ENCODE results near the gene CTSA. TPM values are rescaled to one million over a fixed set of nuclear protein-coding genes. Genes with fewer than 3 reads are reported as not detected.
A peak's percentile ranks its signal among the peaks of the same experiment; 100 is the strongest.
"Not testable (repeated sequence)": the region's sequence is repeated elsewhere in the genome, so short reads cannot be mapped to it uniquely, and the experiment has no call there.

Gene CTSA
- total and polyA plus RNA-seq, 3 donors from 2014 or later = 103 to 223 (median 112) TPM

- H3K4me3 ChIP-seq = no peak overlapping the region
- H3K36me3 ChIP-seq (ENCODE audit: low read depth, missing control alignments) = no peaks in the 10 kb centered on the region
- H3K27me3 ChIP-seq = no peaks in the 10 kb centered on the region
- intact Hi-C loops (cut with DNase I; ENCODE audit: low total_unique reads) = no loop called here
- peak overlapping the region in 1 of 2 donors; percentile 90 for H3K27ac ChIP-seq
- WGBS, 2 donors = 72 to 78% methylated on average over 9 of the region's 9 CpGs
- TF ChIP-seq POLR2A (IDR thresholded peaks at IDR 0.05) (no peak), CTCF (IDR thresholded peaks at IDR 0.05) (no peak)
- DNase-seq = no peak
- H3K9me3 ChIP-seq = no peaks in the 10 kb centered on the region
- peaks cover 28% of the 10 kb centered on the region for H3K4me1 ChIP-seq
Observed at GRCh38 chr20:45925821-45926506, 34.8 kb downstream of the CTSA start.

DNA sequence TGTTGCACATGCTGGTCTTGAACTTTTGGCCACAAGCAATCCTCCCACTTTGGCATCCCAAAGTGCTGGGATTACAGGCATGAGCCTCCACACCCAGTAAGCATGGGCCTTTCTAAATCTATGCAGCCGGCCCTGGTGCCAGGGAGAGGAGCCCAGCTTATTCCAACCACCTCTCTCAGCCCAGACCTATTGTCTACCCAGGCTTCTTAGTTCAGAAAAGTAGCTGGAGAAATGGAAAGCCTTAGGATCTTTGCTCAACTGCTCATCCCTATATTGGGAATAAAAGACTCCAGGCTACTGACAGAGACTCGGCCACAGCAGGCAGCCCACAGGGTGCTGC lies 35.6 kb downstream of the CTSA start:
- peak overlapping the region in 1 of 2 donors; percentile 6 for H3K27ac ChIP-seq
- TF ChIP-seq POLR2A (IDR thresholded peaks at IDR 0.05) (no peak), CTCF (IDR thresholded peaks at IDR 0.05) (no peak)
- no peaks in the 10 kb centered on the region for H3K9me3 ChIP-seq
- peaks cover 28% of the 10 kb centered on the region for H3K4me1 ChIP-seq
- intact Hi-C loops (cut with DNase I; ENCODE audit: low total_unique reads) = no loop called here
- H3K27me3 ChIP-seq = no peaks in the 10 kb centered on the region
- WGBS, 2 donors = 75 to 79% methylated on average over 2 of the region's 2 CpGs
- H3K36me3 ChIP-seq (ENCODE audit: low read depth, missing control alignments) = no peaks in the 10 kb centered on the region
- no peak overlapping the region for H3K4me3 ChIP-seq
- DNase-seq = no peak

DNA sequence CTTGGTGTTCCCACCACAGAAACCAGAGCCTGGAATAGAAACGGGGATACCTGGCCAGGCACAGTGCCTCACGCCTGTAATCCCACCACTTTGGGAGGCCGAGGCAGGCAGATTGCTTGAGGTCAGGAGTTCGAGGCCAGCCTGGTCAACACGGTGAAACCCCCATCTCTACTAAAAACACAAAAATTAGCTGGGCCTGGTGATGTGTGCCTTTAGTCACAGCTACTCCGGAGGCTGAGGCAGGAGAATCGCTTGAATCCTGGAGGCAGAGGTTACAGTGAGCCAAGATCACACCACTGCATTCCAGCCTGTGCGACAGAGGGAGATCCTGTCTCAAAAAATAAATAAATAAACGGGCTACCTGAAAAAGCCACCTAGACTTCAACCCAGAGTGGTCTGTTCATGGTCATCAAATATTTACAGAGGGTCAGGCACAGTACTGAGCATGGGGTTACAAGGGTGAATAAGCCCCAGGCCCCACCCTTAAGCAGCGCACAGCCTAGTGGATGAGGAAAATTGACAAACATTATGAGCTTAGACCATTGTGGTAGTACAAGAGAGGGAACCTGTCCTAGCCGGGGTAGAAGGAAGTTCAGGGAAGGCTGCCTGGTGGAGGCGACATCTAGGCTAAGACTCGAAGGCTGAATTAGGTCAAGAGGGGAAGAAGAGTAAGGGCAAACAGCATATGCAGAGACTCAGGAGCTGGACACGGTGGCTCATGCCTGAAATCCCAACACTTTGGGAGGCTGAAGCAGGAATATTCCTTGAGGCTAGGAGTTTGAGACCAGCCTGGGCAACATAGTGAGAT lies 36.1 kb downstream of the CTSA start:
- Histone ChIP-seq H3K36me3 (ENCODE audit: low read depth, missing control alignments) (no peaks in the 10 kb centered on the region), H3K4me1 (peaks cover 26% of the 10 kb centered on the region), H3K9me3 (no peaks in the 10 kb centered on the region), H3K27ac (peak overlapping the region in 1 of 2 donors; percentile 13), H3K4me3 (no peak overlapping the region), H3K27me3 (no peaks in the 10 kb centered on the region)
- intact Hi-C loops (cut with DNase I; ENCODE audit: low total_unique reads) = no loop called here
- WGBS, 2 donors = 75 to 79% methylated on average over 14 of the region's 14 CpGs
- TF ChIP-seq POLR2A (IDR thresholded peaks at IDR 0.05) = no peak
- no peak for TF ChIP-seq CTCF (IDR thresholded peaks at IDR 0.05)
- DNase-seq = no peak

DNA sequence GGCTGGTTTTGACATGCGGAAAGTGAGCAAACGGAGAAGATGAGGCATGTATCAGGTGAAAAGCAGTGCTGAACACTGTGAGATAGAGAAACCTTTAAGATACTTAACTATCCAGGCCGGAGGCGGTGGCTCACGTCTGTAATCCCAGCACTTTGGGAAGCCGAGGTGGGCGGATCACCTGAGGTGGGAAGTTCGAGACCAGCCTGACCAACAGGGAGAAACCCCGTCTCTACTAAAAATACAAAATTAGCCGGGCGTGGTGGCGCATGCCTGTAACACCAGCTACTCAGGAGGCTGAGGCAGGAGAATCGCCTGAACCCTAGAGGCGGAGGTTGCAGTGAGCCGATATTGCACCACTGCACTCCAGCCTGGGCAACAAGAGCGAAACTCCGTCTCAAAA lies 40.5 kb downstream of the CTSA start:
- intact Hi-C loops (cut with DNase I; ENCODE audit: low total_unique reads) = not testable (repeated sequence)

GRCh38 chr20:45933266-45934045 lies 42.3 kb downstream of the CTSA start:
- Histone ChIP-seq H3K27ac (peak overlapping the region; percentile 100), H3K9me3 (no peaks in the 10 kb centered on the region), H3K27me3 (no peaks in the 10 kb centered on the region), H3K4me3 (peak overlapping the region; percentile 96 to 99), H3K4me1 (peaks cover 14% of the 10 kb centered on the region), H3K36me3 (ENCODE audit: low read depth, missing control alignments) (no peaks in the 10 kb centered on the region)
- intact Hi-C loops (cut with DNase I; ENCODE audit: low total_unique reads) = no loop called here
- DNase-seq = peak; percentile 84
- WGBS, 2 donors = 13 to 14% methylated on average over 20 to 22 of the region's 22 CpGs
- TF ChIP-seq CTCF (IDR thresholded peaks at IDR 0.05) (no peak), POLR2A (IDR thresholded peaks at IDR 0.05) (no peak)

More for the DNA sequence above, 40.5 kb downstream of the CTSA start:
- H3K4me3 ChIP-seq; DNase-seq; H3K36me3 ChIP-seq (ENCODE audit: low read depth, missing control alignments); H3K9me3 ChIP-seq; H3K27ac ChIP-seq; H3K27me3 ChIP-seq: not testable (repeated sequence)
- H3K4me1 ChIP-seq = peaks cover 14% of the 10 kb centered on the region
- 71 to 74% methylated on average over 16 to 17 of the region's 17 CpGs for WGBS, 2 donors

Measured in testis (tissue), 3 donors.